HepG2 (cell line): ENCODE measurements around the gene TCF20. TPM values are rescaled to one million over a fixed set of nuclear protein-coding genes. Genes with fewer than 3 reads are reported as not detected.

Experiments
- CEBPB ChIP-seq: IDR thresholded peaks from 2 replicates; pipeline ENCODE4 v1.6.1; 2011; ENCODE audit warnings: low read depth, low read length, improper control_type of control experiment, borderline replicate concordance
- HNRNPLL ChIP-seq: fragments of 200-400 bp; formaldehyde crosslinking; IDR thresholded peaks from 2 replicates; pipeline ENCODE4 v1.6.1; 2017; ENCODE audit warnings: mild to moderate bottlenecking, low read depth, low read length; ENCODE audit not compliant: poor library complexity, severe bottlenecking
- MXD4 ChIP-seq: IDR thresholded peaks from 2 replicates; pipeline ENCODE4 v1.6.1; 2016; ENCODE audit warnings: mild to moderate bottlenecking, missing biosample characterization, missing genetic modification reagents
- PAWR ChIP-seq: sonication (generic); formaldehyde crosslinking; IDR thresholded peaks from 2 replicates; pipeline ENCODE4 v1.4.0; 2020; ENCODE audit warnings: missing genetic modification reagents, mild to moderate bottlenecking, borderline replicate concordance
- SETDB1 ChIP-seq: sonication (generic); formaldehyde crosslinking; IDR thresholded peaks from 2 replicates; pipeline ENCODE4 v1.5.1; 2020; ENCODE audit warnings: missing genetic modification reagents, mild to moderate bottlenecking, borderline replicate concordance
- STAT5B ChIP-seq: sonication (generic); formaldehyde crosslinking; IDR thresholded peaks from 2 replicates; pipeline ENCODE4 v1.4.0; 2020; ENCODE audit warnings: missing genetic modification reagents
- TCF7 ChIP-seq: sonication (generic); IDR thresholded peaks from 2 replicates; pipeline ENCODE4 v1.6.1; 2016; ENCODE audit warnings: antibody characterized with exemption, low read depth
- ZIK1 ChIP-seq: sonication (generic); formaldehyde crosslinking; IDR thresholded peaks from 2 replicates; pipeline ENCODE4 v1.5.0; 2020; ENCODE audit warnings: mild to moderate bottlenecking, low read depth, missing genetic modification reagents, borderline replicate concordance
- ZNF496 ChIP-seq: sonication (generic); formaldehyde crosslinking; IDR thresholded peaks from 2 replicates; pipeline ENCODE4 v1.8.1; 2023; ENCODE audit warnings: mild to moderate bottlenecking, moderate library complexity, missing genetic modification reagents; ENCODE audit not compliant: insufficient replicate concordance
- polyA plus RNA-seq, 8 experiments: library from polyadenylated mRNA; depleted of rRNA in 3 of 8; stranded (reverse) in 7 of 8; unstranded in 1 of 8; fragments of >200 nt; fragmentation: Illumina TruSeq in 4 of 8; extraction: Trizol in 4 of 8; gene quantifications; 2 replicates each; pipeline versions ENCODE4 v1.2.1 to v1.2.3, GENCODE V29; 2011 to 2016; ENCODE audit warnings: low read depth in 4 of 8, missing spikeins in 1 of 8, mixed read lengths in 1 of 8; ENCODE audit not compliant: insufficient read depth in 1 of 8
- total RNA-seq, 5 experiments: library from RNA; depleted of rRNA; stranded (reverse); fragments of >200 nt; fragmentation: Illumina TruSeq; extraction: Trizol; gene quantifications; 2 replicates each; pipeline ENCODE4 v1.2.3, GENCODE V29; 2016; ENCODE audit warnings: low read depth in 1 of 5
- TF ChIP-seq, protein P1 (sequence below): sonication (generic); formaldehyde crosslinking; IDR thresholded peaks from 2 replicates; pipeline ENCODE4 v1.4.0; 2020; ENCODE audit warnings: missing genetic modification reagents
- TF ChIP-seq, protein P2 (sequence below): sonication (generic); formaldehyde crosslinking; IDR thresholded peaks from 2 replicates; pipeline ENCODE4 v1.5.0; 2020; ENCODE audit warnings: mild to moderate bottlenecking, low read depth, missing genetic modification reagents, borderline replicate concordance
- TF ChIP-seq, protein P3 (sequence below): sonication (generic); formaldehyde crosslinking; IDR thresholded peaks from 2 replicates; pipeline ENCODE4 v1.4.0; 2020; ENCODE audit warnings: missing genetic modification reagents
- TF ChIP-seq, protein P4 (sequence below): sonication (generic); formaldehyde crosslinking; IDR thresholded peaks from 2 replicates; pipeline ENCODE4 v1.4.0; 2020; ENCODE audit warnings: missing genetic modification reagents
- TF ChIP-seq, protein P5 (sequence below): sonication (generic); formaldehyde crosslinking; IDR thresholded peaks from 2 replicates; pipeline ENCODE4 v1.8.0; 2022; ENCODE audit warnings: mild to moderate bottlenecking, missing genetic modification reagents, borderline replicate concordance
- TF ChIP-seq, protein P6 (sequence below): sonication (generic); formaldehyde crosslinking; IDR thresholded peaks from 2 replicates; pipeline ENCODE4 v1.4.0; 2020; ENCODE audit warnings: mild to moderate bottlenecking, missing genetic modification reagents

TCF20 gene
- total and polyA plus RNA-seq, 2 of the 13 experiments (the other 11 are each of a cell fraction or from before 2014, with no cell fraction given), result 12.8 to 23.7 TPM

DNA sequence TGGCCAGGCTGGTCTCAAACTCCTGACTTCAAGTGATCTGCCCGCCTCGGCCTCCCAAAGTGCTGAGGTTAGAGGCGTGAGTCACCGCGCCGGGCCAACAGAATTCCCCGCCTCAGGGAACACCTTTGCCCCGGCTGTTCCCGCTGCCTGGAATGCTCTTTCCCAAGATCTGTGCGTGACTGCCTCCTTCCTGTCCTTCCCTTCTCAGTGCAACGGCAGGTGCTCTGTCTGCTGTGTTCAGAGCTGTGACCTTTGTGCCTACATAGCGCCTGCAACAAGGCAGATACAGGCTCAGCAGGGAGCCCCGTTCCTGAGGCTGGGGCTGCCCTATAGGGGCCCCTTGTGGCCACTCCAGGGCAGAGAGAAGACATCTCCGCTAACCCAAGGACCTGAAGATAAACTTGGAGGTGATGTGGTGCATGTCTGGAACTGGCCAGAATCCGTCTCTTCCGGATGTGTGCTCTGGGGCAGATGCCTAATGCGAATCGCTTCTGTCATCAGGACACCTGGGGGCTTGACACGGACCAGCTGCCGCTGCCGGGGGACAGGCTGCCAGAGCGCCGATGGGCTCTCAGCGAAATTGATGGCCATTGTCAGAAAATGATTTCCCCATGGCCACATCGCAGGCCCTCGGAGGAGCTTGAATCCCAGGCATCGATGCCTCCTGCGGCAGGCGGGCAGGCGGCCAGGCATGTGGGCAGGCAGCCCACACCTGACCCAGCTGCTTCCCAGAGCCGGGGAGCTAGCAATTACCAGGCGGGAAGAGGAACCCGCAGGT is 43.5 kb upstream of the TCF20 start (continued):
- TF ChIP-seq, protein P1, sequence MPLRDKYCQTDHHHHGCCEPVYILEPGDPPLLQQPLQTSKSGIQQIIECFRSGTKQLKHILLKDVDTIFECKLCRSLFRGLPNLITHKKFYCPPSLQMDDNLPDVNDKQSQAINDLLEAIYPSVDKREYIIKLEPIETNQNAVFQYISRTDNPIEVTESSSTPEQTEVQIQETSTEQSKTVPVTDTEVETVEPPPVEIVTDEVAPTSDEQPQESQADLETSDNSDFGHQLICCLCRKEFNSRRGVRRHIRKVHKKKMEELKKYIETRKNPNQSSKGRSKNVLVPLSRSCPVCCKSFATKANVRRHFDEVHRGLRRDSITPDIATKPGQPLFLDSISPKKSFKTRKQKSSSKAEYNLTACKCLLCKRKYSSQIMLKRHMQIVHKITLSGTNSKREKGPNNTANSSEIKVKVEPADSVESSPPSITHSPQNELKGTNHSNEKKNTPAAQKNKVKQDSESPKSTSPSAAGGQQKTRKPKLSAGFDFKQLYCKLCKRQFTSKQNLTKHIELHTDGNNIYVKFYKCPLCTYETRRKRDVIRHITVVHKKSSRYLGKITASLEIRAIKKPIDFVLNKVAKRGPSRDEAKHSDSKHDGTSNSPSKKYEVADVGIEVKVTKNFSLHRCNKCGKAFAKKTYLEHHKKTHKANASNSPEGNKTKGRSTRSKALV, result no peak
- TF ChIP-seq TCF7, result peak; percentile 42; the same call in 1 of the 2 replicates
- peak; percentile 64 for TF ChIP-seq HNRNPLL
- TF ChIP-seq CEBPB, result peak; percentile 84
- TF ChIP-seq, protein P2, sequence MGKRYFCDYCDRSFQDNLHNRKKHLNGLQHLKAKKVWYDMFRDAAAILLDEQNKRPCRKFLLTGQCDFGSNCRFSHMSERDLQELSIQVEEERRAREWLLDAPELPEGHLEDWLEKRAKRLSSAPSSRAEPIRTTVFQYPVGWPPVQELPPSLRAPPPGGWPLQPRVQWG (CRISPR knock-in tag), result no peak
- TF ChIP-seq, protein P3, sequence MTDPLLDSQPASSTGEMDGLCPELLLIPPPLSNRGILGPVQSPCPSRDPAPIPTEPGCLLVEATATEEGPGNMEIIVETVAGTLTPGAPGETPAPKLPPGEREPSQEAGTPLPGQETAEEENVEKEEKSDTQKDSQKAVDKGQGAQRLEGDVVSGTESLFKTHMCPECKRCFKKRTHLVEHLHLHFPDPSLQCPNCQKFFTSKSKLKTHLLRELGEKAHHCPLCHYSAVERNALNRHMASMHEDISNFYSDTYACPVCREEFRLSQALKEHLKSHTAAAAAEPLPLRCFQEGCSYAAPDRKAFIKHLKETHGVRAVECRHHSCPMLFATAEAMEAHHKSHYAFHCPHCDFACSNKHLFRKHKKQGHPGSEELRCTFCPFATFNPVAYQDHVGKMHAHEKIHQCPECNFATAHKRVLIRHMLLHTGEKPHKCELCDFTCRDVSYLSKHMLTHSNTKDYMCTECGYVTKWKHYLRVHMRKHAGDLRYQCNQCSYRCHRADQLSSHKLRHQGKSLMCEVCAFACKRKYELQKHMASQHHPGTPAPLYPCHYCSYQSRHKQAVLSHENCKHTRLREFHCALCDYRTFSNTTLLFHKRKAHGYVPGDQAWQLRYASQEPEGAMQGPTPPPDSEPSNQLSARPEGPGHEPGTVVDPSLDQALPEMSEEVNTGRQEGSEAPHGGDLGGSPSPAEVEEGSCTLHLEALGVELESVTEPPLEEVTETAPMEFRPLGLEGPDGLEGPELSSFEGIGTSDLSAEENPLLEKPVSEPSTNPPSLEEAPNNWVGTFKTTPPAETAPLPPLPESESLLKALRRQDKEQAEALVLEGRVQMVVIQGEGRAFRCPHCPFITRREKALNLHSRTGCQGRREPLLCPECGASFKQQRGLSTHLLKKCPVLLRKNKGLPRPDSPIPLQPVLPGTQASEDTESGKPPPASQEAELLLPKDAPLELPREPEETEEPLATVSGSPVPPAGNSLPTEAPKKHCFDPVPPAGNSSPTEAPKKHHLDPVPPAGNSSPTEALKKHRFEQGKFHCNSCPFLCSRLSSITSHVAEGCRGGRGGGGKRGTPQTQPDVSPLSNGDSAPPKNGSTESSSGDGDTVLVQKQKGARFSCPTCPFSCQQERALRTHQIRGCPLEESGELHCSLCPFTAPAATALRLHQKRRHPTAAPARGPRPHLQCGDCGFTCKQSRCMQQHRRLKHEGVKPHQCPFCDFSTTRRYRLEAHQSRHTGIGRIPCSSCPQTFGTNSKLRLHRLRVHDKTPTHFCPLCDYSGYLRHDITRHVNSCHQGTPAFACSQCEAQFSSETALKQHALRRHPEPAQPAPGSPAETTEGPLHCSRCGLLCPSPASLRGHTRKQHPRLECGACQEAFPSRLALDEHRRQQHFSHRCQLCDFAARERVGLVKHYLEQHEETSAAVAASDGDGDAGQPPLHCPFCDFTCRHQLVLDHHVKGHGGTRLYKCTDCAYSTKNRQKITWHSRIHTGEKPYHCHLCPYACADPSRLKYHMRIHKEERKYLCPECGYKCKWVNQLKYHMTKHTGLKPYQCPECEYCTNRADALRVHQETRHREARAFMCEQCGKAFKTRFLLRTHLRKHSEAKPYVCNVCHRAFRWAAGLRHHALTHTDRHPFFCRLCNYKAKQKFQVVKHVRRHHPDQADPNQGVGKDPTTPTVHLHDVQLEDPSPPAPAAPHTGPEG (CRISPR knock-in tag), result no peak
- TF ChIP-seq ZIK1 (CRISPR knock-in tag), result no peak
- TF ChIP-seq, protein P4, sequence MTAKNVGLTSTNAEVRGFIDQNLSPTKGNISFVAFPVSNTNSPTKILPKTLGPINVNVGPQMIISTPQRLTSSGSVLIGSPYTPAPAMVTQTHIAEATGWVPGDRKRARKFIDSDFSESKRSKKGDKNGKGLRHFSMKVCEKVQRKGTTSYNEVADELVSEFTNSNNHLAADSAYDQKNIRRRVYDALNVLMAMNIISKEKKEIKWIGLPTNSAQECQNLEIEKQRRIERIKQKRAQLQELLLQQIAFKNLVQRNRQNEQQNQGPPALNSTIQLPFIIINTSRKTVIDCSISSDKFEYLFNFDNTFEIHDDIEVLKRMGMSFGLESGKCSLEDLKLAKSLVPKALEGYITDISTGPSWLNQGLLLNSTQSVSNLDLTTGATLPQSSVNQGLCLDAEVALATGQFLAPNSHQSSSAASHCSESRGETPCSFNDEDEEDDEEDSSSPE (CRISPR knock-in tag), result peak; percentile 91
- TF ChIP-seq PAWR, result no peak
- no peak for TF ChIP-seq SETDB1 (CRISPR knock-in tag)
- TF ChIP-seq, protein P5, sequence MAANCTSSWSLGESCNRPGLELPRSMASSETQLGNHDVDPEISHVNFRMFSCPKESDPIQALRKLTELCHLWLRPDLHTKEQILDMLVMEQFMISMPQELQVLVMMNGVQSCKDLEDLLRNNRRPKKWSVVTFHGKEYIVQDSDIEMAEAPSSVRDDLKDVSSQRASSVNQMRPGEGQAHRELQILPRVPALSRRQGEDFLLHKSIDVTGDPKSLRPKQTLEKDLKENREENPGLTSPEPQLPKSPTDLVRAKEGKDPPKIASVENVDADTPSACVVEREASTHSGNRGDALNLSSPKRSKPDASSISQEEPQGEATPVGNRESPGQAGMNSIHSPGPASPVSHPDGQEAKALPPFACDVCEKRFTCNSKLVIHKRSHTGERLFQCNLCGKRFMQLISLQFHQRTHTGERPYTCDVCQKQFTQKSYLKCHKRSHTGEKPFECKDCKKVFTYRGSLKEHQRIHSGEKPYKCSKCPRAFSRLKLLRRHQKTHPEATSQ (CRISPR knock-in tag), result peak; percentile 64; the same call in 1 of the 2 replicates
- TF ChIP-seq MXD4 (CRISPR knock-in tag), result 0 out of 2 replicates have a peak, but pooled peaks have one; percentile 72
- TF ChIP-seq ZNF496 (CRISPR knock-in tag), result no peak
- TF ChIP-seq STAT5B, result no peak
- TF ChIP-seq, protein P6, sequence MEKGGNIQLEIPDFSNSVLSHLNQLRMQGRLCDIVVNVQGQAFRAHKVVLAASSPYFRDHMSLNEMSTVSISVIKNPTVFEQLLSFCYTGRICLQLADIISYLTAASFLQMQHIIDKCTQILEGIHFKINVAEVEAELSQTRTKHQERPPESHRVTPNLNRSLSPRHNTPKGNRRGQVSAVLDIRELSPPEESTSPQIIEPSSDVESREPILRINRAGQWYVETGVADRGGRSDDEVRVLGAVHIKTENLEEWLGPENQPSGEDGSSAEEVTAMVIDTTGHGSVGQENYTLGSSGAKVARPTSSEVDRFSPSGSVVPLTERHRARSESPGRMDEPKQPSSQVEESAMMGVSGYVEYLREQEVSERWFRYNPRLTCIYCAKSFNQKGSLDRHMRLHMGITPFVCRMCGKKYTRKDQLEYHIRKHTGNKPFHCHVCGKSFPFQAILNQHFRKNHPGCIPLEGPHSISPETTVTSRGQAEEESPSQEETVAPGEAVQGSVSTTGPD, result no peak
